Liver (tissue), 3 donors: ENCODE data around the gene SFTA2.

Source experiments
- GABPA ChIP-seq, 2 donors: IDR thresholded peaks in 1 of 2; conservative IDR thresholded peaks in 1 of 2; 2 replicates each; pipeline ENCODE4 v1.6.1; 2016; ENCODE audit warnings: antibody characterized with exemption in 2 of 2, mild to moderate bottlenecking in 1 of 2, moderate library complexity in 1 of 2
- HNF4G ChIP-seq: IDR thresholded peaks from 2 replicates; pipeline ENCODE4 v1.6.1; 2016; ENCODE audit warnings: antibody characterized with exemption
- JUND ChIP-seq, 2 donors: IDR thresholded peaks; 2 replicates each; pipeline ENCODE4 v1.6.1; 2016; ENCODE audit warnings: antibody characterized with exemption in 2 of 2
- RAD21 ChIP-seq, 2 donors: IDR thresholded peaks; 2 replicates each; pipeline ENCODE4 v1.6.1; 2016; ENCODE audit warnings: antibody characterized with exemption in 2 of 2, mild to moderate bottlenecking in 2 of 2
- SP1 ChIP-seq: IDR thresholded peaks from 2 replicates; pipeline ENCODE4 v1.6.1; 2018; ENCODE audit warnings: antibody characterized with exemption, mild to moderate bottlenecking
- YY1 ChIP-seq: IDR thresholded peaks from 2 replicates; pipeline ENCODE4 v1.6.1; 2016; ENCODE audit warnings: antibody characterized with exemption, mild to moderate bottlenecking
- TF ChIP-seq, protein P1 (sequence below): fragments of 150-350 bp; IDR thresholded peaks from 2 replicates; pipeline ENCODE4 v1.5.1; 2017; ENCODE audit warnings: improper control_type of control experiment, low read depth, low read length; ENCODE audit not compliant: missing input control
- TF ChIP-seq, protein P2 (sequence below): IDR thresholded peaks from 2 replicates; pipeline ENCODE4 v1.6.1; 2016; ENCODE audit warnings: antibody characterized with exemption
- TF ChIP-seq, protein P3 (sequence below): IDR thresholded peaks from 2 replicates; pipeline ENCODE4 v1.6.1; 2016; ENCODE audit warnings: antibody characterized with exemption, mild to moderate bottlenecking
- TF ChIP-seq, protein P4 (sequence below): IDR thresholded peaks from 2 replicates; pipeline ENCODE4 v1.6.1; 2016; ENCODE audit warnings: antibody characterized with exemption
- donor health status: healthy.
- donor health status: healthy.

DNA sequence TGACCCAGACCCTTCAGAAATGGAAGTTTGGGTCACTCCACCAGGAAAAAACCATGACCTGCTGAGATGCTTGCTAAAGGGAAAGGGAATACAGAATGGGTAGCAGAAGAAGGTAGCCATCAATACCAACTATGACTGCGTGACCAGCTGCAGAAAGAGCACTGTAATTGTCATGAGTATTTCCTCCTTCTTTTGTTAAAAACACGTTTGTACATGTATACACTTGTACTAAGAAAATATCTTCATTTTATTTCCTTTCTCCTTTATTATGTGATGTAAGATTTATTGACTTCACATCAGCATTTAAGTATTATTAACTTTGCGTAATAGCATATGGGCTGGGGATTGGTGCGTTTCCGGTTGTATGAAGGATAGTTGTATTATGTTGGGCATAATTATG, 39.0 kb upstream of the SFTA2 start:
- TF ChIP-seq, protein P1, sequence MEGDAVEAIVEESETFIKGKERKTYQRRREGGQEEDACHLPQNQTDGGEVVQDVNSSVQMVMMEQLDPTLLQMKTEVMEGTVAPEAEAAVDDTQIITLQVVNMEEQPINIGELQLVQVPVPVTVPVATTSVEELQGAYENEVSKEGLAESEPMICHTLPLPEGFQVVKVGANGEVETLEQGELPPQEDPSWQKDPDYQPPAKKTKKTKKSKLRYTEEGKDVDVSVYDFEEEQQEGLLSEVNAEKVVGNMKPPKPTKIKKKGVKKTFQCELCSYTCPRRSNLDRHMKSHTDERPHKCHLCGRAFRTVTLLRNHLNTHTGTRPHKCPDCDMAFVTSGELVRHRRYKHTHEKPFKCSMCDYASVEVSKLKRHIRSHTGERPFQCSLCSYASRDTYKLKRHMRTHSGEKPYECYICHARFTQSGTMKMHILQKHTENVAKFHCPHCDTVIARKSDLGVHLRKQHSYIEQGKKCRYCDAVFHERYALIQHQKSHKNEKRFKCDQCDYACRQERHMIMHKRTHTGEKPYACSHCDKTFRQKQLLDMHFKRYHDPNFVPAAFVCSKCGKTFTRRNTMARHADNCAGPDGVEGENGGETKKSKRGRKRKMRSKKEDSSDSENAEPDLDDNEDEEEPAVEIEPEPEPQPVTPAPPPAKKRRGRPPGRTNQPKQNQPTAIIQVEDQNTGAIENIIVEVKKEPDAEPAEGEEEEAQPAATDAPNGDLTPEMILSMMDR = no peak
- TF ChIP-seq SP1 = no peak
- no peak for TF ChIP-seq HNF4G
- TF ChIP-seq, protein P2, sequence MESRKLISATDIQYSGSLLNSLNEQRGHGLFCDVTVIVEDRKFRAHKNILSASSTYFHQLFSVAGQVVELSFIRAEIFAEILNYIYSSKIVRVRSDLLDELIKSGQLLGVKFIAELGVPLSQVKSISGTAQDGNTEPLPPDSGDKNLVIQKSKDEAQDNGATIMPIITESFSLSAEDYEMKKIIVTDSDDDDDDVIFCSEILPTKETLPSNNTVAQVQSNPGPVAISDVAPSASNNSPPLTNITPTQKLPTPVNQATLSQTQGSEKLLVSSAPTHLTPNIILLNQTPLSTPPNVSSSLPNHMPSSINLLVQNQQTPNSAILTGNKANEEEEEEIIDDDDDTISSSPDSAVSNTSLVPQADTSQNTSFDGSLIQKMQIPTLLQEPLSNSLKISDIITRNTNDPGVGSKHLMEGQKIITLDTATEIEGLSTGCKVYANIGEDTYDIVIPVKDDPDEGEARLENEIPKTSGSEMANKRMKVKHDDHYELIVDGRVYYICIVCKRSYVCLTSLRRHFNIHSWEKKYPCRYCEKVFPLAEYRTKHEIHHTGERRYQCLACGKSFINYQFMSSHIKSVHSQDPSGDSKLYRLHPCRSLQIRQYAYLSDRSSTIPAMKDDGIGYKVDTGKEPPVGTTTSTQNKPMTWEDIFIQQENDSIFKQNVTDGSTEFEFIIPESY = no peak
- TF ChIP-seq JUND (IDR thresholded peaks at IDR 0.05) = no peak
- TF ChIP-seq RAD21 (IDR thresholded peaks at IDR 0.05) = no peak
- TF ChIP-seq GABPA (IDR thresholded peaks at IDR 0.05 in 1 of 2, conservative IDR thresholded peaks at IDR 0.05 in 1 of 2) = no peak
- TF ChIP-seq, protein P3, sequence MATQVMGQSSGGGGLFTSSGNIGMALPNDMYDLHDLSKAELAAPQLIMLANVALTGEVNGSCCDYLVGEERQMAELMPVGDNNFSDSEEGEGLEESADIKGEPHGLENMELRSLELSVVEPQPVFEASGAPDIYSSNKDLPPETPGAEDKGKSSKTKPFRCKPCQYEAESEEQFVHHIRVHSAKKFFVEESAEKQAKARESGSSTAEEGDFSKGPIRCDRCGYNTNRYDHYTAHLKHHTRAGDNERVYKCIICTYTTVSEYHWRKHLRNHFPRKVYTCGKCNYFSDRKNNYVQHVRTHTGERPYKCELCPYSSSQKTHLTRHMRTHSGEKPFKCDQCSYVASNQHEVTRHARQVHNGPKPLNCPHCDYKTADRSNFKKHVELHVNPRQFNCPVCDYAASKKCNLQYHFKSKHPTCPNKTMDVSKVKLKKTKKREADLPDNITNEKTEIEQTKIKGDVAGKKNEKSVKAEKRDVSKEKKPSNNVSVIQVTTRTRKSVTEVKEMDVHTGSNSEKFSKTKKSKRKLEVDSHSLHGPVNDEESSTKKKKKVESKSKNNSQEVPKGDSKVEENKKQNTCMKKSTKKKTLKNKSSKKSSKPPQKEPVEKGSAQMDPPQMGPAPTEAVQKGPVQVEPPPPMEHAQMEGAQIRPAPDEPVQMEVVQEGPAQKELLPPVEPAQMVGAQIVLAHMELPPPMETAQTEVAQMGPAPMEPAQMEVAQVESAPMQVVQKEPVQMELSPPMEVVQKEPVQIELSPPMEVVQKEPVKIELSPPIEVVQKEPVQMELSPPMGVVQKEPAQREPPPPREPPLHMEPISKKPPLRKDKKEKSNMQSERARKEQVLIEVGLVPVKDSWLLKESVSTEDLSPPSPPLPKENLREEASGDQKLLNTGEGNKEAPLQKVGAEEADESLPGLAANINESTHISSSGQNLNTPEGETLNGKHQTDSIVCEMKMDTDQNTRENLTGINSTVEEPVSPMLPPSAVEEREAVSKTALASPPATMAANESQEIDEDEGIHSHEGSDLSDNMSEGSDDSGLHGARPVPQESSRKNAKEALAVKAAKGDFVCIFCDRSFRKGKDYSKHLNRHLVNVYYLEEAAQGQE = no peak
- no peak for TF ChIP-seq YY1
- TF ChIP-seq, protein P4, sequence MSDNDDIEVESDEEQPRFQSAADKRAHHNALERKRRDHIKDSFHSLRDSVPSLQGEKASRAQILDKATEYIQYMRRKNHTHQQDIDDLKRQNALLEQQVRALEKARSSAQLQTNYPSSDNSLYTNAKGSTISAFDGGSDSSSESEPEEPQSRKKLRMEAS = no peak
